ENCODE data around the gene CRMP1. TPM values are rescaled to one million over a fixed set of nuclear protein-coding genes. Genes with fewer than 3 reads are reported as not detected.
A peak's percentile ranks its signal among the peaks of the same experiment; 100 is the strongest.

Gene CRMP1
- total and polyA plus RNA-seq, 5 donors = 0.40 to 1.0 (median 0.50) TPM

DNA sequence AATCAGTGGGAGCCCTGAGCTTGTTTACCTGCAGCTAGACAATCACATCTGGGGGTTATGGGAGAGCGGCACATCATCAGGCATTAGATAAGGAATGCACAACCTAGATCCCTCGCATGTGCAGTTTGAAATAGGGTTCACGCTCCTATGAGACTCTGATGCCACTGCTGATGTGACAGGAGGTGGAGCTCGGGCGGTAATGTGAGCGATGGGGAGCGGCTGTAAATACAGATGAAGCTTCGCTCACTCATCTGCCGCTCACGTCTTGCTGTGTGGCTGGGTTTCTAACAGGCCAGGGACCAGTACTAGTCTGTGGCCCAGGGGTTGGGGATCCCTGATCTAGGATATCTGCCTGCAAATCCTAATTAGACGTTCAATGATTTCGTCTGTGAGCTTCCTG lies 90.3 kb downstream of the CRMP1 start:
- no peak overlapping the region for H3K4me3 ChIP-seq (ENCODE audit: low read length)
- H3K27ac ChIP-seq (ENCODE audit: low read length) = no peak overlapping the region
- intact Hi-C loops (cut with DNase I) = no loop called here
- H3K4me1 ChIP-seq (ENCODE audit: control insufficient read depth, insufficient read depth, low read length) = no peaks in the 10 kb centered on the region
- H3K27me3 ChIP-seq (ENCODE audit: control insufficient read depth, insufficient read depth) = no peaks in the 10 kb centered on the region
- no peak for DNase-seq
- no peak for ATAC-seq
- H3K9me3 ChIP-seq (ENCODE audit: control insufficient read depth, low read length) = no peaks in the 10 kb centered on the region
- WGBS = 95% methylated on average over 12 of the region's 12 CpGs

DNA sequence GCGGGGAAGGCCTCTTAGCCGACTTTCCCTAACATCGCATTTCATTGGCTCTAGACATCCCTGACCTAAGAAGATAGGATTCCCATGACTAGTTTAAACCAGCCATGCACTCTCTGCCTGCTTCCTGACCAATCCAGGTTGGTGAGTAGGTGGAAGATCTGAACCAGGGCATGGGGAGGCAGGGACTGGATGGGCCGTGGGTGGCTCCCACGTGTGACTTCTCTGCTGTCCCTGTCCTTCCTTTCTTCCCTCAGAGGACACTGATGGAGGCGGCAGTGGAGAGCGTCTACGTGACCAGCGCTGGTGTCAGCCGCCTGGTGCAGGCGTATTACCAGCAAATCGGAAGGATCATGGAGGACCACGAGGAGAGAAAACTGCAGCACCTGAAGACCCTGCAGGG lies 91.2 kb downstream of the CRMP1 start:
- Histone ChIP-seq H3K4me1 (ENCODE audit: control insufficient read depth, insufficient read depth, low read length) (no peaks in the 10 kb centered on the region), H3K27ac (ENCODE audit: low read length) (no peak overlapping the region), H3K9me3 (ENCODE audit: control insufficient read depth, low read length) (no peaks in the 10 kb centered on the region), H3K27me3 (ENCODE audit: control insufficient read depth, insufficient read depth) (no peaks in the 10 kb centered on the region), H3K4me3 (ENCODE audit: low read length) (no peak overlapping the region)
- 96% methylated on average over 13 of the region's 13 CpGs for WGBS
- DNase-seq = no peak
- intact Hi-C loops (cut with DNase I) = no loop called here
- ATAC-seq = no peak

DNA sequence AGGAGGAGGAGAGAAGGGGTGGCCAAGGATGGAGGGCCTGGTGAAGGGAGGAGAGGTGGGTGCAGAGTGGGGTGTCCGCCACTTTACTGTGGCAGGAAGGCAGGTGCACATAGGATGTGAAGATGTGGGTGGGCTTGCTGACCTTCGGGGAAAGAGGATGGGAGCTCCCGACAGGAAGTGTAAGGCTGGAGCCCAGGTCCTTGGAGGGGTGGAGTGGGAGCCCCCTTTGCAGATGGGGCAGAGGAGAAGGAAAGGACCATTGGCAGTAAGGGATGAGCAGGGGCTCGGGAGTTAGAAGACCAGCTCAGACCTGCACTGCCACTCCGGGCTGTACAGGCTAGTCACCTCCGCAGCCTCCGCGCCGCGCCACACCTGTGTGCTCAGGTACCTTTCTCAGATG lies 92.4 kb downstream of the CRMP1 start:
- no peak overlapping the region for H3K27ac ChIP-seq (ENCODE audit: low read length)
- H3K4me1 ChIP-seq (ENCODE audit: control insufficient read depth, insufficient read depth, low read length) = no peaks in the 10 kb centered on the region
- 91% methylated on average over 10 of the region's 10 CpGs for WGBS
- no peaks in the 10 kb centered on the region for H3K9me3 ChIP-seq (ENCODE audit: control insufficient read depth, low read length)
- intact Hi-C loops (cut with DNase I) = no loop called here
- H3K4me3 ChIP-seq (ENCODE audit: low read length) = no peak overlapping the region
- DNase-seq (no peak), ATAC-seq (no peak)
- no peaks in the 10 kb centered on the region for H3K27me3 ChIP-seq (ENCODE audit: control insufficient read depth, insufficient read depth)

DNA sequence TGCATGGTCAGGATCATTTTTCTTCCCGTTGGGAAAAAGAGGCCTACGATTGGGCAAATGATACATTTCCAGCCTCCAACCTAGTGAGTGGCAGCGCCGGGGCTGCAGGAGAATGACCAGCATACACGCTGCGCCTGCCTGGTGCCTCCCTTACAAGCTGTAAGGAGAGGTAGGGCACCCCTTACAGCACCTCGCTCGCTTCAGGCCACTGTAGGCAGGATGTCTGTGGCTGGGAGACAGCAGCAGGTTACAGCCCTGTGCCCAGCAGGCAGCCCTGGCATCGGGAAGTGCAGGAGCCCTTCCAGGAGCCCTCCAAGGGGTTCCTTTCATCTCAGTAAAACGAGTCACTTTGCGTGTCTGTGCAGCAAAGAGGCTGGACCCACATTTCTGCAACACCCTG lies 93.5 kb downstream of the CRMP1 start:
- Histone ChIP-seq H3K27ac (ENCODE audit: low read length) (no peak overlapping the region), H3K27me3 (ENCODE audit: control insufficient read depth, insufficient read depth) (no peaks in the 10 kb centered on the region), H3K4me3 (ENCODE audit: low read length) (no peak overlapping the region), H3K4me1 (ENCODE audit: control insufficient read depth, insufficient read depth, low read length) (no peaks in the 10 kb centered on the region), H3K9me3 (ENCODE audit: control insufficient read depth, low read length) (no peaks in the 10 kb centered on the region)
- ATAC-seq (no peak), DNase-seq (no peak)
- intact Hi-C loops (cut with DNase I) = no loop called here
- 85% methylated on average over 11 of the region's 11 CpGs for WGBS

DNA sequence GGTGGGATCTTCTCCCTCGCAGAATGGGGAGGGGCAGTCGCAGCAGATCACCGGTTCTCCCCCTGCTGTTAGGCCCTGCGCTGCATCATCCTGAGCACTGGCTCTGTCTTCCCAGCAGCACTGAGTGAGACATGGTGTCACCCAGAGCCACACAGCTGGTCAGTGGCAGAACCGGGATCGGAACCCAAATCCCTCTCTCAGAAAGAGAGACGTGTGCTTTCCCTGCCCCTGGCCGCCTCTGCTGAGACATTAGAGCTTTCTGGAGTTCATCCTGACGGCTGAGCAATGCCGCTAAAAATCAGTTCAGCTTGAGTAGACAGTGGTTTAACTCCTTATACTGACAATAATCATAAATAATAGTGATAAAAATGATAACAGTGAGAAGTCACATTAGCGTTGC lies 93.9 kb downstream of the CRMP1 start:
- Histone ChIP-seq H3K9me3 (ENCODE audit: control insufficient read depth, low read length) (no peaks in the 10 kb centered on the region), H3K27ac (ENCODE audit: low read length) (no peak overlapping the region), H3K27me3 (ENCODE audit: control insufficient read depth, insufficient read depth) (no peaks in the 10 kb centered on the region), H3K4me1 (ENCODE audit: control insufficient read depth, insufficient read depth, low read length) (no peaks in the 10 kb centered on the region), H3K4me3 (ENCODE audit: low read length) (no peak overlapping the region)
- intact Hi-C loops (cut with DNase I) = no loop called here
- DNase-seq (no peak), ATAC-seq (no peak)
- WGBS = 91% methylated on average over 11 of the region's 11 CpGs

DNA sequence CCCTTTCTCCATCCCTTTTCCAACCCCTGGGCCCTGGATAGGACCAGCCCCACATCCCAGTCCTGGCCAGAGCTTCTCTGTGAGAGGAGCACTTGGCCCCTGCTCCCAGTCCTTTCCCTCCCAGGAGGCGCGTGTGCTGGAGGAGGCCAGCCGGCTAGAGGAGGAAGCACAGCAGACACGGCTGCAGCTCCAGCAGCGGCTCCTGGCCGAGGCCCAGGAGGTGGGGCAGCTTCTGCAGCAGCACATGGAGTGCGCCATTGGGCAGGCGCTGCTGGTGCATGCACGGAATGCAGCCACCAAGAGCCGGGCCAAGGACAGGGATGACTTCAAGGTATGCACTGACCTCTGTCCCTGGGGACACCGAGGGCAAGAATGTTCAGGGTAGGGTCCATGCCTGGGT lies 94.4 kb downstream of the CRMP1 start:
- DNase-seq = peak; percentile 46 to 86 (median 83)
- H3K4me1 ChIP-seq (ENCODE audit: control insufficient read depth, insufficient read depth, low read length) = no peaks in the 10 kb centered on the region
- H3K9me3 ChIP-seq (ENCODE audit: control insufficient read depth, low read length) = no peaks in the 10 kb centered on the region
- intact Hi-C loops (cut with DNase I) = no loop called here
- H3K27ac ChIP-seq (ENCODE audit: low read length) = no peak overlapping the region
- H3K4me3 ChIP-seq (ENCODE audit: low read length) = no peak overlapping the region
- WGBS = 47% methylated on average over 11 of the region's 11 CpGs
- peak; percentile 63 to 86 for ATAC-seq
- no peaks in the 10 kb centered on the region for H3K27me3 ChIP-seq (ENCODE audit: control insufficient read depth, insufficient read depth)

DNA sequence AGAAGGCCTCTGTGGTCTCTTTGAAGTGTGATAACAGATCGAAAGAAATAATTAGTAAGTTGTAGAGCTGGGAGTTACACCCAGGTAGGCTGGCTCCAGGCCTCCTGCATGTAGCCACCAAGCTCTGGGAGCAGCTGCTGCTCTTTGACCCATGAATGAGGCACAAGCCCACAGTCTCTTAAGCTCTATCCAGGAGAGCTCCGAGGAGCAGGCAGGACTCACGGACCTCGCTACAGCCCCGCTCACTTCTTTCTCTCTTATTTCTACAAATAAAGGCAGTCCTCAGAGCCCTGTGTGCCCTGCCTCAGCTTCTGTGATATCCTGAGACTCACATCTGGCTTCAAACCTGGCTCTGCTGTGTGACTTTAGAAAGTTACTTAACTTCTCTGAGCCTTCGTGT lies 95.0 kb downstream of the CRMP1 start:
- H3K4me3 ChIP-seq (ENCODE audit: low read length) = no peak overlapping the region

DNA sequence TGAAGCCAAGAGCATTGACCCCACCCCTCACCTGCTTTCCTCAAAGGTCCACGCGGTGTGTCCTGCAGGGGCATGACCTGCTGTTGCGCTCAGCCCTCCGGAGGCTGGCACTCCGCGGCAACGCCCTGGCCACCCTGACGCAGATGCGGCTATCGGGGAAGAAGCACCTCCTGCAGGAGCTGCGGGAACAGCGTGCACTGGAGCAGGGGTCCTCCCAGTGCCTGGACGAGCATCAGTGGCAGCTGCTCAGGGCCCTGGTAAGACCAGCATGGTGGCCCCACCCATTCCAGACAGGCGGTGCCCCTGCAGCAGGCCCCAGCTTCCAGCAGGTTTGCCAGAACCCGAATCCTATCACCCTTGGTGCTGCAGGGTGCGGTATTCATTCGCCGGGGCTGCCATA lies 95.9 kb downstream of the CRMP1 start:
- Histone ChIP-seq H3K27ac (ENCODE audit: low read length) (no peak overlapping the region), H3K4me1 (ENCODE audit: control insufficient read depth, insufficient read depth, low read length) (no peaks in the 10 kb centered on the region), H3K27me3 (ENCODE audit: control insufficient read depth, insufficient read depth) (no peaks in the 10 kb centered on the region), H3K9me3 (ENCODE audit: control insufficient read depth, low read length) (no peaks in the 10 kb centered on the region), H3K4me3 (ENCODE audit: low read length) (no peak overlapping the region)
- DNase-seq (no peak), ATAC-seq (no peak)
- intact Hi-C loops (cut with DNase I) = no loop called here
- 96% methylated on average over 18 of the region's 18 CpGs for WGBS

More for the DNA sequence above, 95.0 kb downstream of the CRMP1 start:
- H3K27me3 ChIP-seq (ENCODE audit: control insufficient read depth, insufficient read depth) = no peaks in the 10 kb centered on the region
- 93% methylated on average over 6 of the region's 6 CpGs for WGBS
- no peaks in the 10 kb centered on the region for H3K9me3 ChIP-seq (ENCODE audit: control insufficient read depth, low read length)
- intact Hi-C loops (cut with DNase I) = no loop called here
- DNase-seq (no peak), ATAC-seq (no peak)
- H3K4me1 ChIP-seq (ENCODE audit: control insufficient read depth, insufficient read depth, low read length) = no peaks in the 10 kb centered on the region
- H3K27ac ChIP-seq (ENCODE audit: low read length) = no peak overlapping the region

DNA sequence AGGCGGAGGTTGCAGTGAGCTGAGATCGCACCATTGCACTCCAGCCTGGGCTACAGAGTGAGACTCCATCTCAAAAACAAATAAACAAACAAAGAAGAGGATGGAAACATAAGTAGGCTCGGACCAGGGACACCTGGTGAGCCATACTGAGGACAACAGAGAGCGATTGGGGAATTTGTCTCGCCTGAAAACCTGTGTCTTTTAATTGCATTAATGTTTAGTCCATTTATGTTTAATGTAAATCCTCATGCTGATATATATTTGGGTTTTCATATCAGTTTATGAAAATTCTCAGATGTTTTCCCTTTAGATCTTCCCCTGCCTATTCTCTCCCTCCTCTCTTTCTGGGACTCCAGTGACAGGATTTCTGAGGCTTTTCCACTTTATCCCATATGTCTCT lies 97.3 kb downstream of the CRMP1 start:
- H3K9me3 ChIP-seq (ENCODE audit: control insufficient read depth, low read length) = no peaks in the 10 kb centered on the region
- DNase-seq = no peak
- intact Hi-C loops (cut with DNase I) = no loop called here

DNA sequence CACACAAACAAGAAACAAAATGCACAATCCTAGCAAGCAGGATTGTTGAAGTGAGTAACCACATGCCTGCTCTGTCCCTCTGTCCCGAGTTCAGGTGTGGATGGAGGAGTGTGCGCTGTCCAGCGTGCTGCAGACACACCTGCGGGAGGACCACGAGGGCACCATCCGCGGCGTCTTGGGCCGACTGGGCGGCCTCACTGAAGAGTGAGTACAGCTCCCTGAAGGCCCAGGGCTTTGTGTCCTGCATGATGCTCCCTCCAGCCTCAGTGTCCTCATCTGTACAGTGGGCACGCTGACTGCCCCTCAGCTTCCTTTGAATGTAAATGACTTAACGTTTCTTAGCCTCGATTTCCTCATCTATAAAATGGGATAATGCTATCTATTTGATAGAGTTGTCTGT lies 99.4 kb downstream of the CRMP1 start:
- no peaks in the 10 kb centered on the region for H3K4me1 ChIP-seq (ENCODE audit: control insufficient read depth, insufficient read depth, low read length)
- H3K27me3 ChIP-seq (ENCODE audit: control insufficient read depth, insufficient read depth) = no peaks in the 10 kb centered on the region
- 95% methylated on average over 13 of the region's 13 CpGs for WGBS
- DNase-seq = no peak
- H3K9me3 ChIP-seq (ENCODE audit: control insufficient read depth, low read length) = no peaks in the 10 kb centered on the region
- intact Hi-C loops (cut with DNase I) = no loop called here
- no peak overlapping the region for H3K27ac ChIP-seq (ENCODE audit: low read length)
- no peak for ATAC-seq
- no peak overlapping the region for H3K4me3 ChIP-seq (ENCODE audit: low read length)

More for the DNA sequence above, 97.3 kb downstream of the CRMP1 start:
- 96% methylated on average over 5 of the region's 5 CpGs for WGBS
- ATAC-seq = no peak
- no peak overlapping the region for H3K4me3 ChIP-seq (ENCODE audit: low read length)
- H3K27ac ChIP-seq (ENCODE audit: low read length) = no peak overlapping the region
- H3K27me3 ChIP-seq (ENCODE audit: control insufficient read depth, insufficient read depth) = no peaks in the 10 kb centered on the region
- H3K4me1 ChIP-seq (ENCODE audit: control insufficient read depth, insufficient read depth, low read length) = no peaks in the 10 kb centered on the region

DNA sequence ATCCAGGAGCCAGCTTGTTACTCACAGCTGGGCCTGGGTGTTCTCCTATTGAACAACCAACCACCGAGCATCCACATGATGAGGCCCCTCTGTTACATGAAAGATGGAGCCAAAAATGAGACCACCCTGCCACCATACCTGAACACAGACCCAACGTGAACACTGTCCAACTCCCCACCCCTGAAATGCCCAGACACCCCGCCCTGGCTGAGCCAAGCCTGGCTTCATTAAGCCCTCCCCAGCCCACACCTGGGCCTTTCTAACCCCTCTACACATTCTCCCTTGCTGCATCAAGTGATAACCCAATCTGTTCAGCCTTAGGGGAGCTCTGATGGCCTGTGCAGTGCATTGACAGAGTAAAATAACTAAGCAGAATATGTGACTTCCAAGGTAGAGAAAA lies 101.2 kb downstream of the CRMP1 start:
- H3K4me3 ChIP-seq (ENCODE audit: low read length) = no peak overlapping the region
- H3K9me3 ChIP-seq (ENCODE audit: control insufficient read depth, low read length) = no peaks in the 10 kb centered on the region
- no peak overlapping the region for H3K27ac ChIP-seq (ENCODE audit: low read length)
- 85% methylated on average over 3 of the region's 3 CpGs for WGBS
- DNase-seq = no peak
- H3K27me3 ChIP-seq (ENCODE audit: control insufficient read depth, insufficient read depth) = no peaks in the 10 kb centered on the region
- intact Hi-C loops (cut with DNase I) = no loop called here
- no peak for ATAC-seq
- no peaks in the 10 kb centered on the region for H3K4me1 ChIP-seq (ENCODE audit: control insufficient read depth, insufficient read depth, low read length)

DNA sequence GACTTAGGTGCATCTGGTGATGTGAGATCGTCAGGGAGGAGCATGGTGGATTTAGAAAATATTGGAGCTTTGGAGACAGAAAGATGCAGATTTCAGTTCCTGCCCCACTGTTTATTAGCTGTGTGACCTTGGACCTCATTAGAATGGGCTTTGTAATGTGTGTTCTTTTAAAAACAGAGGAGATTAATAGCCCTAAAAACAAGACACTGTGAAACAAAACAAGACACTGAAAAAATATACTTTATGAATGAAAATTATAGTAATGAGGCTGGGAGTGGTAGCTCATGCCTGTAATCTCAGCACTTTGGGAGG lies 102.4 kb downstream of the CRMP1 start:
- DNase-seq (no peak), ATAC-seq (no peak)
- Histone ChIP-seq H3K4me1 (ENCODE audit: control insufficient read depth, insufficient read depth, low read length) (no peaks in the 10 kb centered on the region), H3K9me3 (ENCODE audit: control insufficient read depth, low read length) (no peaks in the 10 kb centered on the region), H3K4me3 (ENCODE audit: low read length) (no peak overlapping the region), H3K27me3 (ENCODE audit: control insufficient read depth, insufficient read depth) (no peaks in the 10 kb centered on the region), H3K27ac (ENCODE audit: low read length) (no peak overlapping the region)
- WGBS = 44% methylated on average over 1 of the region's 1 CpG
- intact Hi-C loops (cut with DNase I) = no loop called here
